ENCODE data around the gene CMPK1. TPM values are rescaled to one million over a fixed set of nuclear protein-coding genes. Genes with fewer than 3 reads are reported as not detected.

The CMPK1 gene
- total RNA-seq, 8 experiments from 2014 or later, result 48.8 to 67.5 (median 57.5) TPM

GRCh38 chr1:47348246-47348645 lies 14.7 kb downstream of the CMPK1 start:
- WGBS, 10 experiments, result 60 to 100% (median 90%) methylated on average over 1 of the region's 1 CpG; no CpG with 5 or more reads in 2 of the 10 experiments
- no peak for ATAC-seq (replicated peaks in 6 of 8)

GRCh38 chr1:47351305-47351704 lies 17.7 kb downstream of the CMPK1 start:
- H3K4me1 ChIP-seq (replicated peaks in 1 of 2), result no peaks in the 10 kb centered on the region
- no peak overlapping the region for H3K4me3 ChIP-seq
- peak in 2 of 8 experiments; percentile 49 to 61 for ATAC-seq (replicated peaks in 6 of 8)
- WGBS, 10 experiments, result 73 to 100% (median 96%) methylated on average over 1 to 2 of the region's 2 CpGs; no CpG with 5 or more reads in 4 of the 10 experiments
- no peak overlapping the region for H3K27ac ChIP-seq
- in situ Hi-C loops (cut with MboI; ENCODE audit: low pct_unique_long_range_greater_than_20kb in 2 of 9, low sequenced_read_pairs in 9 of 9, unreplicated experiment in 9 of 9), result no loop called here

More at GRCh38 chr1:47348246-47348645, 14.7 kb downstream of the CMPK1 start:
- H3K4me3 ChIP-seq, result no peak overlapping the region
- H3K27ac ChIP-seq, result no peak overlapping the region
- in situ Hi-C loops (cut with MboI; ENCODE audit: low pct_unique_long_range_greater_than_20kb in 2 of 9, low sequenced_read_pairs in 9 of 9, unreplicated experiment in 9 of 9), result no loop called here
- H3K4me1 ChIP-seq (replicated peaks in 1 of 2), result no peaks in the 10 kb centered on the region

GRCh38 chr1:47361380-47361779 lies 27.8 kb downstream of the CMPK1 start:
- in situ Hi-C loops (cut with MboI; ENCODE audit: low pct_unique_long_range_greater_than_20kb in 2 of 9, low sequenced_read_pairs in 9 of 9, unreplicated experiment in 9 of 9), result no loop called here
- Histone ChIP-seq H3K27ac (no peak overlapping the region), H3K4me3 (no peak overlapping the region), H3K4me1 (replicated peaks in 1 of 2) (no peaks in the 10 kb centered on the region)
- 57 to 100% (median 93%) methylated on average over 1 to 3 of the region's 3 CpGs for WGBS, 10 experiments
- no peak for ATAC-seq (replicated peaks in 6 of 8)

GRCh38 chr1:47362828-47363227 lies 29.2 kb downstream of the CMPK1 start:
- ATAC-seq (replicated peaks in 6 of 8), result no peak
- no peak overlapping the region for H3K4me3 ChIP-seq
- no peaks in the 10 kb centered on the region for H3K4me1 ChIP-seq (replicated peaks in 1 of 2)
- WGBS, 10 experiments, result 86 to 100% (median 100%) methylated on average over 1 of the region's 1 CpG
- in situ Hi-C loops (cut with MboI; ENCODE audit: low pct_unique_long_range_greater_than_20kb in 2 of 9, low sequenced_read_pairs in 9 of 9, unreplicated experiment in 9 of 9), result no loop called here
- no peak overlapping the region for H3K27ac ChIP-seq

GRCh38 chr1:47367651-47368050 lies 34.1 kb downstream of the CMPK1 start:
- Histone ChIP-seq H3K27ac (no peak overlapping the region), H3K4me1 (replicated peaks in 1 of 2) (no peaks in the 10 kb centered on the region), H3K4me3 (no peak overlapping the region)
- WGBS, 10 experiments, result 50 to 100% (median 82%) methylated on average over 1 to 7 of the region's 7 CpGs; no CpG with 5 or more reads in 3 of the 10 experiments
- in situ Hi-C loops (cut with MboI; ENCODE audit: low pct_unique_long_range_greater_than_20kb in 2 of 9, low sequenced_read_pairs in 9 of 9, unreplicated experiment in 9 of 9), result no loop called here
- no peak for ATAC-seq (replicated peaks in 6 of 8)

GRCh38 chr1:47371016-47371517 lies 37.5 kb downstream of the CMPK1 start:
- no peak for ATAC-seq (replicated peaks in 6 of 8)
- in situ Hi-C loops (cut with MboI; ENCODE audit: low pct_unique_long_range_greater_than_20kb in 2 of 9, low sequenced_read_pairs in 9 of 9, unreplicated experiment in 9 of 9), result no loop called here
- no peaks in the 10 kb centered on the region for H3K4me1 ChIP-seq (replicated peaks in 1 of 2)
- H3K27ac ChIP-seq, result no peak overlapping the region
- H3K4me3 ChIP-seq, result no peak overlapping the region

- no peak for ATAC-seq (replicated peaks in 6 of 8)
Observed at GRCh38 chr1:47374501-47374900, 40.9 kb downstream of the CMPK1 start.

GRCh38 chr1:47378147-47378546 lies 44.6 kb downstream of the CMPK1 start:
- Histone ChIP-seq H3K27ac (no peak overlapping the region), H3K4me1 (replicated peaks in 1 of 2) (no peaks in the 10 kb centered on the region), H3K4me3 (no peak overlapping the region)
- ATAC-seq (replicated peaks in 6 of 8), result no peak
- WGBS, 10 experiments, result 57 to 100% (median 100%) methylated on average over 1 of the region's 1 CpG; no CpG with 5 or more reads in 1 of the 10 experiments
- in situ Hi-C loops (cut with MboI; ENCODE audit: low pct_unique_long_range_greater_than_20kb in 2 of 9, low sequenced_read_pairs in 9 of 9, unreplicated experiment in 9 of 9), result loop anchor here in 1 of 9 experiments (25.0 kb wide), 1 partner anchor 191 kb away; the partner anchor contains the start of gene PDZK1IP1

More at GRCh38 chr1:47374501-47374900, 40.9 kb downstream of the CMPK1 start:
- no peak overlapping the region for H3K4me3 ChIP-seq
- no peaks in the 10 kb centered on the region for H3K4me1 ChIP-seq (replicated peaks in 1 of 2)
- H3K27ac ChIP-seq, result no peak overlapping the region
- WGBS, 10 experiments, result 11 to 100% (median 83%) methylated on average over 1 of the region's 1 CpG; no CpG with 5 or more reads in 2 of the 10 experiments
- in situ Hi-C loops (cut with MboI; ENCODE audit: low pct_unique_long_range_greater_than_20kb in 2 of 9, low sequenced_read_pairs in 9 of 9, unreplicated experiment in 9 of 9), result no loop called here

GRCh38 chr1:47380699-47381098 lies 47.1 kb downstream of the CMPK1 start:
- no peak for ATAC-seq (replicated peaks in 6 of 8)
- Histone ChIP-seq H3K4me1 (replicated peaks in 1 of 2) (no peaks in the 10 kb centered on the region), H3K27ac (no peak overlapping the region), H3K4me3 (no peak overlapping the region)
- WGBS, 10 experiments, result 92 to 100% (median 100%) methylated on average over 1 to 5 of the region's 5 CpGs; no CpG with 5 or more reads in 2 of the 10 experiments
- in situ Hi-C loops (cut with MboI; ENCODE audit: low pct_unique_long_range_greater_than_20kb in 2 of 9, low sequenced_read_pairs in 9 of 9, unreplicated experiment in 9 of 9), result loop anchor here in 1 of 9 experiments (25.0 kb wide), 1 partner anchor 193 kb away; the partner anchor contains the start of gene PDZK1IP1

GRCh38 chr1:47382399-47382983 lies 48.9 kb downstream of the CMPK1 start:
- H3K27ac ChIP-seq, result no peak overlapping the region
- no peaks in the 10 kb centered on the region for H3K4me1 ChIP-seq (replicated peaks in 1 of 2)
- no peak overlapping the region for H3K4me3 ChIP-seq
- in situ Hi-C loops (cut with MboI; ENCODE audit: low pct_unique_long_range_greater_than_20kb in 2 of 9, low sequenced_read_pairs in 9 of 9, unreplicated experiment in 9 of 9), result loop anchor here in 1 of 9 experiments (25.0 kb wide), 1 partner anchor 195 kb away; the partner anchor contains the start of gene PDZK1IP1
- ATAC-seq (replicated peaks in 6 of 8), result no peak
- WGBS, 10 experiments, result 82 to 100% (median 94%) methylated on average over 1 to 3 of the region's 3 CpGs; no CpG with 5 or more reads in 2 of the 10 experiments

GRCh38 chr1:47384083-47384482 lies 50.5 kb downstream of the CMPK1 start:
- WGBS, 10 experiments, result 86 to 100% (median 97%) methylated on average over 1 to 3 of the region's 3 CpGs
- in situ Hi-C loops (cut with MboI; ENCODE audit: low pct_unique_long_range_greater_than_20kb in 2 of 9, low sequenced_read_pairs in 9 of 9, unreplicated experiment in 9 of 9), result loop anchor here in 1 of 9 experiments (25.0 kb wide), 1 partner anchor 197 kb away; the partner anchor contains the start of gene PDZK1IP1
- Histone ChIP-seq H3K4me1 (replicated peaks in 1 of 2) (no peaks in the 10 kb centered on the region), H3K27ac (no peak overlapping the region), H3K4me3 (no peak overlapping the region)
- no peak for ATAC-seq (replicated peaks in 6 of 8)

- ATAC-seq (replicated peaks in 6 of 8), result no peak
Observed at GRCh38 chr1:47385020-47385419, 51.4 kb downstream of the CMPK1 start.

GRCh38 chr1:47386268-47386667 lies 52.7 kb downstream of the CMPK1 start:
- ATAC-seq (replicated peaks in 6 of 8), result no peak
- 93 to 100% (median 96%) methylated on average over 1 to 5 of the region's 5 CpGs; no CpG with 5 or more reads in 1 of the 10 experiments for WGBS, 10 experiments
- H3K4me1 ChIP-seq (replicated peaks in 1 of 2), result no peaks in the 10 kb centered on the region
- H3K4me3 ChIP-seq, result no peak overlapping the region
- H3K27ac ChIP-seq, result no peak overlapping the region
- in situ Hi-C loops (cut with MboI; ENCODE audit: low pct_unique_long_range_greater_than_20kb in 2 of 9, low sequenced_read_pairs in 9 of 9, unreplicated experiment in 9 of 9), result loop anchor here in 2 of 9 experiments (5.0 to 25.0 kb wide), 2 partner anchors 41 to 199 kb away; partner anchors contain the start of gene PDZK1IP1 (in 1 of the 2)

More at GRCh38 chr1:47385020-47385419, 51.4 kb downstream of the CMPK1 start:
- H3K4me3 ChIP-seq, result no peak overlapping the region
- no peak overlapping the region for H3K27ac ChIP-seq
- WGBS, 10 experiments, result 80 to 100% (median 85%) methylated on average over 1 to 6 of the region's 6 CpGs; no CpG with 5 or more reads in 2 of the 10 experiments
- no peaks in the 10 kb centered on the region for H3K4me1 ChIP-seq (replicated peaks in 1 of 2)
- in situ Hi-C loops (cut with MboI; ENCODE audit: low pct_unique_long_range_greater_than_20kb in 2 of 9, low sequenced_read_pairs in 9 of 9, unreplicated experiment in 9 of 9), result loop anchor here in 2 of 9 experiments (5.0 to 25.0 kb wide), 2 partner anchors 42 to 198 kb away; partner anchors contain the start of gene PDZK1IP1 (in 1 of the 2)

Measured in motor neuron (in vitro differentiated cells).